ENCODE data around the gene ZNF428. TPM values are rescaled to one million over a fixed set of nuclear protein-coding genes. Genes with fewer than 3 reads are reported as not detected.

ZNF428 gene
- total and polyA plus RNA-seq, 2 of the 8 experiments (the other 6 are each of a cell fraction or from before 2014, with no cell fraction given), result 7.8 to 16.7 TPM

- TF ChIP-seq EP300 (IDR thresholded peaks at IDR 0.05; ENCODE audit: borderline replicate concordance in 1 of 2, low read depth in 2 of 2, low read length in 2 of 2), result 0 out of 3 replicates have a peak, but pooled peaks of 1 of the 2 experiments have one; percentile 75
- TF ChIP-seq SP4 (IDR thresholded peaks at IDR 0.05; ENCODE audit: low read length), result no peak
- TF ChIP-seq JUN (IDR thresholded peaks at IDR 0.05; ENCODE audit: low read depth, low read length), result no peak
- TF ChIP-seq EZH2 (IDR thresholded peaks at IDR 0.05; ENCODE audit: low read depth, low read length, severe bottlenecking), result no peak
Observed at GRCh38 chr19:43636121-43636683, 16.8 kb upstream of the ZNF428 start (continued).
